Activated B cell treated with CpG ODN at 0.5 μM for 24 hours (primary cell): Measurements from ENCODE around the gene MSI1. TPM values are rescaled to one million over a fixed set of nuclear protein-coding genes. Genes with fewer than 3 reads are reported as not detected.

Source experiments
- ATAC-seq: fragments of 200-7000 bp; cut with Tn5 transposase; one replicate; pipeline ENCODE4 v1.10.0; 2021; ENCODE audit warnings: low read depth, mild to moderate bottlenecking, moderate library complexity
- CTCF ChIA-PET: fragments of 350-600 bp; sonication (Branson Sonifier 250); formaldehyde crosslinking; loops from one replicate; lab custom pipeline; 2021; ENCODE audit warnings: antibody characterized with exemption; lab: Charles Lee
- POLR2A ChIA-PET: fragments of 350-600 bp; sonication (Branson Sonifier 250); formaldehyde crosslinking; loops from one replicate; lab custom pipeline; 2021; ENCODE audit warnings: antibody characterized with exemption; lab: Charles Lee
- DNase-seq: peaks from one replicate; pipeline ENCODE4 v3.0.0; 2022
- H3K27ac Mint-ChIP-seq: one replicate; pipeline ENCODE4 v1.8.0; 2020; ENCODE audit warnings: mixed read lengths
- H3K27me3 Mint-ChIP-seq: one replicate; pipeline ENCODE4 v1.8.0; 2021; ENCODE audit warnings: mixed read lengths
- H3K36me3 Mint-ChIP-seq: one replicate; pipeline ENCODE4 v1.8.0; 2021; ENCODE audit warnings: low read depth, mixed read lengths
- H3K4me1 Mint-ChIP-seq: one replicate; pipeline ENCODE4 v1.8.0; 2021; ENCODE audit warnings: mixed read lengths
- H3K4me3 Mint-ChIP-seq: one replicate; pipeline ENCODE4 v1.8.0; 2020; ENCODE audit warnings: mild to moderate bottlenecking, mixed read lengths
- H3K9me3 Mint-ChIP-seq: one replicate; pipeline ENCODE4 v1.8.0; 2020; ENCODE audit warnings: mixed read lengths
- CTCF ChIP-seq: fragments of 200-600 bp; IDR thresholded peaks from one replicate; pipeline ENCODE4 v1.8.0; 2022; ENCODE audit warnings: antibody characterized with exemption, mild to moderate bottlenecking
- intact Hi-C: fragments of 100-400 bp; cut with micrococcal nuclease; formaldehyde crosslinking; loops from one replicate; pipeline ENCODE4 v1.15.1; 2024
- total RNA-seq: library from RNA; stranded (reverse); gene quantifications from 2 replicates; pipeline ENCODE4 v1.2.3, GENCODE V29; 2022

MSI1 gene
- total RNA-seq, 1 donor from 2014 or later, result not detected

DNA sequence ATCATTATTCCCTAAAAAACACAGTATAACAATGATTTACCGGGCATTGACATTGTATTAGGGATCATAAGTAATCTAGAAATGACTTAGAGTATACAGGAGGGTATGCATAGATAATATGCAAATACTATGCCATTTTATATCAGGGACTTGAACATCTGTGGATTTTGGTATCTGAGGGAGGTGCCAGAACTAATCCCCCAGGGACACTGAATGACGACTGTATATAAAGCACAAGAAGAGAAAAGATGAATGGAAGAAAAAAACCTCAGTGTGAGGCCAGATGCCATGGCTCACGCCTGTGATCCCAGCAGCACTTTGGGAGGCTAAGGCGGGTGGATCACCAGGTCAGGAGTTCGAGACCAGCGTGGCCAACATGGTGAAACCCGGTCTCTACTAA lies 43.5 kb upstream of the MSI1 start:
- H3K27ac Mint-ChIP-seq, result no peak overlapping the region
- no peaks in the 10 kb centered on the region for H3K36me3 Mint-ChIP-seq
- TF ChIP-seq CTCF, result no peak
- intact Hi-C loops, result no loop called here
- ChIA-PET POLR2A (no interaction called here), CTCF (no interaction called here)
- H3K4me3 Mint-ChIP-seq, result no peak overlapping the region
- H3K4me1 Mint-ChIP-seq, result no peaks in the 10 kb centered on the region
- peaks cover 14% of the 10 kb centered on the region for H3K27me3 Mint-ChIP-seq
- no peak for ATAC-seq
- no peak for DNase-seq
- no peaks in the 10 kb centered on the region for H3K9me3 Mint-ChIP-seq

DNA sequence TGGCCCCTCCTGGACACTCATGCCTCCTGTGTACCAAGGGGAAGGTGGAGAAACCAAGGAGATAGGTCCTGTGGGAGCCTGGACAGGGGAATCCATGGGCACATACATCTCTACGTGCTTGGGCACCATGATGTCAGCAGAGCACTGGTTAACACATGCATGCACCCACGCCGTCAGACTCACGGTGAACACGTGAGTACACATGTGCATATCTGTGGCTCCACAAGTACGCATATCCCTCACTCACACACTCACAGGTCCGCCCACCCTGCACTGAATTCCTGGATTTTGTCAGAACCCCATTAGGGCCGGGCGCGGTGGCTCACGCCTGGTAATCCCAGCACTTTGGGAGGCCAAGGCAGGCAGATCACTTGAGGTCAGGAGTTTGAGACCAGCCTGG lies 39.8 kb upstream of the MSI1 start:
- Mint-ChIP-seq H3K36me3 (no peaks in the 10 kb centered on the region), H3K27me3 (peaks cover 8% of the 10 kb centered on the region), H3K4me1 (no peaks in the 10 kb centered on the region), H3K27ac (no peak overlapping the region), H3K4me3 (no peak overlapping the region), H3K9me3 (no peaks in the 10 kb centered on the region)
- TF ChIP-seq CTCF, result no peak
- ChIA-PET POLR2A (no interaction called here), CTCF (no interaction called here)
- intact Hi-C loops, result no loop called here
- ATAC-seq (no peak), DNase-seq (no peak)

GRCh38 chr12:120406553-120406952 lies 37.6 kb upstream of the MSI1 start:
- H3K4me1 Mint-ChIP-seq, result no peaks in the 10 kb centered on the region
- no peaks in the 10 kb centered on the region for H3K9me3 Mint-ChIP-seq
- ATAC-seq, result no peak
- intact Hi-C loops, result no loop called here
- H3K27ac Mint-ChIP-seq, result no peak overlapping the region
- POLR2A ChIA-PET, result no interaction called here
- CTCF ChIA-PET, result no interaction called here
- TF ChIP-seq CTCF, result no peak
- H3K36me3 Mint-ChIP-seq, result no peaks in the 10 kb centered on the region
- DNase-seq, result no peak
- no peak overlapping the region for H3K4me3 Mint-ChIP-seq
- H3K27me3 Mint-ChIP-seq, result peaks cover 13% of the 10 kb centered on the region

DNA sequence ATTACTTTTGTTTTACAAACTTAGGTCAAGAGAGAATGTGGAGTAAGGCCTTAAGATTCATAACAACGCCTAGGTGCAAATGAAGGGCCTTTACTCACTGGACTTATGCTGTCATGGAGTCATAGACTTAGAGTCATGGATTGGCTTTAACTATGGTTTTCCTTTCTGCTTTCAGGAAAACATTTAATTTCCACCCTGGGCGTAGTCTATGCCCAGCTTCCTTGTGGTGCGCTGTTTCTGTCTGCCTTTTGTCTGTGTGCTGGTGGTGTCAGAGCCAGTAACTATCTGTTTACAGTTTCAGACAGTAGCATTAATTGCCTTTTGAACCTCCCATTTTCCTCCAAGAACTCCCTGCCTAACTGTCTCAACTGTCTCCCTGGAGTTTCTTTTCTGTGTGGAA lies 37.1 kb upstream of the MSI1 start:
- intact Hi-C loops, result no loop called here
- CTCF ChIA-PET, result no interaction called here
- DNase-seq (no peak), ATAC-seq (no peak)
- H3K36me3 Mint-ChIP-seq, result no peaks in the 10 kb centered on the region
- H3K9me3 Mint-ChIP-seq, result no peaks in the 10 kb centered on the region
- H3K27ac Mint-ChIP-seq, result no peak overlapping the region
- POLR2A ChIA-PET, result no interaction called here
- peaks cover 13% of the 10 kb centered on the region for H3K27me3 Mint-ChIP-seq
- TF ChIP-seq CTCF, result no peak
- H3K4me1 Mint-ChIP-seq, result no peaks in the 10 kb centered on the region
- no peak overlapping the region for H3K4me3 Mint-ChIP-seq

- DNase-seq (no peak), ATAC-seq (no peak)
- no peak overlapping the region for H3K27ac Mint-ChIP-seq
- H3K9me3 Mint-ChIP-seq, result no peaks in the 10 kb centered on the region
- ChIA-PET CTCF (no interaction called here), POLR2A (interaction anchor here (0.6 kb wide), 1 partner anchor 20 kb away, joined by 13 read pairs; no protein-coding TSS in a partner anchor)
- TF ChIP-seq CTCF, result no peak
- peaks cover 23% of the 10 kb centered on the region for H3K27me3 Mint-ChIP-seq
- no peaks in the 10 kb centered on the region for H3K4me1 Mint-ChIP-seq
- H3K4me3 Mint-ChIP-seq, result no peak overlapping the region
- H3K36me3 Mint-ChIP-seq, result no peaks in the 10 kb centered on the region
- intact Hi-C loops, result no loop called here
These were observed 35.3 kb upstream of the MSI1 start for GRCh38 chr12:120404271-120404670.
